ENCODE measurements around the gene MISP. TPM values are rescaled to one million over a fixed set of nuclear protein-coding genes. Genes with fewer than 3 reads are reported as not detected.

Gene MISP
- total and polyA plus RNA-seq, 9 of the 15 experiments (the other 6 are each of a cell fraction or from before 2014, with no cell fraction given), result 0.04 to 0.29 (median 0.05) TPM; not detected in 5

DNA sequence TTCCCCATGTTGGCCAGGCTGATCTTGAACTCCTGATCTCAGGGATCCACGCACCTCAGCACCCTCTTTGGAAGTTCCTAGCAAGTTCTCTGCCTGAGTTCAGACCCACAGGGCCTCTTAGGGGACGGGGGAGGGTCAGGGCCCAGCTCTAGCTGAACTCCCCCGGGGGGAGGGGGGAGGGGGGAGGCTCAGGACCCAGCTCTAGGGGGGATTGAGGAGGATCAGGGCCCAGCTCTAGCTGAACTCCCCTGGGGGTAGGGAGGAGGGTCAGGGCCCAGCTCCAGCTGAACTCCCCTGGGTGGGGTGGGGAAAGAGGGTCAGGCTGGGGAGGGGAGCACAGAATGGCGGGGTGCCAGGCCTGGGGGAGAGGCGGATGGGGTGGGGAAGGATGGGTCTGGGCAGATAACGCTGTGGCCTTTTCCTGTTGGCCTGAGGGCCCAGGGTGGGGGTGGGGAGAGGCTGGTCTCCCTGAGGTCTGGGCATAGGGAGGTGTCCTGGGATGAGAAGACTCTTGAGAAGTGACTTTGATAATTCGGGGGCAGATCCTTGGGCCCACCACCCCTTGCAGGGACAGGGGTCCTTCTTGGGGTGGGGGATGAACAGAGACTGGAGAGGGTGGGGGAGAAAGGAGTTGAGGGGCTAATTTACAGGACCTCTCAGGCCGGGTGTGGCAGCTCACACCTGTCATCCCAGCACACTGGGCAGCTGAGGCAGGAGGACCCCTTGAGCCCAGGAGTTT lies 40.8 kb downstream of the MISP start (continued):
- TF ChIP-seq, protein P1, sequence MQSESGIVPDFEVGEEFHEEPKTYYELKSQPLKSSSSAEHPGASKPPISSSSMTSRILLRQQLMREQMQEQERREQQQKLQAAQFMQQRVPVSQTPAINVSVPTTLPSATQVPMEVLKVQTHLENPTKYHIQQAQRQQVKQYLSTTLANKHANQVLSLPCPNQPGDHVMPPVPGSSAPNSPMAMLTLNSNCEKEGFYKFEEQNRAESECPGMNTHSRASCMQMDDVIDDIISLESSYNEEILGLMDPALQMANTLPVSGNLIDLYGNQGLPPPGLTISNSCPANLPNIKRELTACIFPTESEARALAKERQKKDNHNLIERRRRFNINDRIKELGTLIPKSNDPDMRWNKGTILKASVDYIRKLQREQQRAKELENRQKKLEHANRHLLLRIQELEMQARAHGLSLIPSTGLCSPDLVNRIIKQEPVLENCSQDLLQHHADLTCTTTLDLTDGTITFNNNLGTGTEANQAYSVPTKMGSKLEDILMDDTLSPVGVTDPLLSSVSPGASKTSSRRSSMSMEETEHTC (IDR thresholded peaks at IDR 0.05), result no peak
- TF ChIP-seq ETV6 (IDR thresholded peaks at IDR 0.05; ENCODE audit: borderline replicate concordance in 1 of 2, low read depth in 2 of 2, low read length in 1 of 2), result no peak
- no peak for TF ChIP-seq ETV6 (CRISPR knock-in tag; IDR thresholded peaks at IDR 0.05; ENCODE audit: borderline replicate concordance)
- TF ChIP-seq SRF (CRISPR knock-in tag; IDR thresholded peaks at IDR 0.05), result no peak
- no peak for TF ChIP-seq IRF2 (CRISPR knock-in tag; IDR thresholded peaks at IDR 0.05)
- no peak for TF ChIP-seq KAT7 (CRISPR knock-in tag; IDR thresholded peaks at IDR 0.05; ENCODE audit: borderline replicate concordance)
- TF ChIP-seq GATA2 (CRISPR knock-in tag; IDR thresholded peaks at IDR 0.05), result peak; percentile 23; the same call in 1 of the 2 replicates
- peak; percentile 16; the same call in 1 of the 2 replicates for TF ChIP-seq CBX1 (IDR thresholded peaks at IDR 0.05; ENCODE audit: low read depth)
- TF ChIP-seq, protein P2, sequence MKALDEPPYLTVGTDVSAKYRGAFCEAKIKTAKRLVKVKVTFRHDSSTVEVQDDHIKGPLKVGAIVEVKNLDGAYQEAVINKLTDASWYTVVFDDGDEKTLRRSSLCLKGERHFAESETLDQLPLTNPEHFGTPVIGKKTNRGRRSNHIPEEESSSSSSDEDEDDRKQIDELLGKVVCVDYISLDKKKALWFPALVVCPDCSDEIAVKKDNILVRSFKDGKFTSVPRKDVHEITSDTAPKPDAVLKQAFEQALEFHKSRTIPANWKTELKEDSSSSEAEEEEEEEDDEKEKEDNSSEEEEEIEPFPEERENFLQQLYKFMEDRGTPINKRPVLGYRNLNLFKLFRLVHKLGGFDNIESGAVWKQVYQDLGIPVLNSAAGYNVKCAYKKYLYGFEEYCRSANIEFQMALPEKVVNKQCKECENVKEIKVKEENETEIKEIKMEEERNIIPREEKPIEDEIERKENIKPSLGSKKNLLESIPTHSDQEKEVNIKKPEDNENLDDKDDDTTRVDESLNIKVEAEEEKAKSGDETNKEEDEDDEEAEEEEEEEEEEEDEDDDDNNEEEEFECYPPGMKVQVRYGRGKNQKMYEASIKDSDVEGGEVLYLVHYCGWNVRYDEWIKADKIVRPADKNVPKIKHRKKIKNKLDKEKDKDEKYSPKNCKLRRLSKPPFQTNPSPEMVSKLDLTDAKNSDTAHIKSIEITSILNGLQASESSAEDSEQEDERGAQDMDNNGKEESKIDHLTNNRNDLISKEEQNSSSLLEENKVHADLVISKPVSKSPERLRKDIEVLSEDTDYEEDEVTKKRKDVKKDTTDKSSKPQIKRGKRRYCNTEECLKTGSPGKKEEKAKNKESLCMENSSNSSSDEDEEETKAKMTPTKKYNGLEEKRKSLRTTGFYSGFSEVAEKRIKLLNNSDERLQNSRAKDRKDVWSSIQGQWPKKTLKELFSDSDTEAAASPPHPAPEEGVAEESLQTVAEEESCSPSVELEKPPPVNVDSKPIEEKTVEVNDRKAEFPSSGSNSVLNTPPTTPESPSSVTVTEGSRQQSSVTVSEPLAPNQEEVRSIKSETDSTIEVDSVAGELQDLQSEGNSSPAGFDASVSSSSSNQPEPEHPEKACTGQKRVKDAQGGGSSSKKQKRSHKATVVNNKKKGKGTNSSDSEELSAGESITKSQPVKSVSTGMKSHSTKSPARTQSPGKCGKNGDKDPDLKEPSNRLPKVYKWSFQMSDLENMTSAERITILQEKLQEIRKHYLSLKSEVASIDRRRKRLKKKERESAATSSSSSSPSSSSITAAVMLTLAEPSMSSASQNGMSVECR (CRISPR knock-in tag; IDR thresholded peaks at IDR 0.05), result no peak
- TF ChIP-seq KDM4B (IDR thresholded peaks at IDR 0.05; ENCODE audit: borderline replicate concordance in 2 of 2, low read depth in 1 of 2), result no peak
- TF ChIP-seq, protein P3, sequence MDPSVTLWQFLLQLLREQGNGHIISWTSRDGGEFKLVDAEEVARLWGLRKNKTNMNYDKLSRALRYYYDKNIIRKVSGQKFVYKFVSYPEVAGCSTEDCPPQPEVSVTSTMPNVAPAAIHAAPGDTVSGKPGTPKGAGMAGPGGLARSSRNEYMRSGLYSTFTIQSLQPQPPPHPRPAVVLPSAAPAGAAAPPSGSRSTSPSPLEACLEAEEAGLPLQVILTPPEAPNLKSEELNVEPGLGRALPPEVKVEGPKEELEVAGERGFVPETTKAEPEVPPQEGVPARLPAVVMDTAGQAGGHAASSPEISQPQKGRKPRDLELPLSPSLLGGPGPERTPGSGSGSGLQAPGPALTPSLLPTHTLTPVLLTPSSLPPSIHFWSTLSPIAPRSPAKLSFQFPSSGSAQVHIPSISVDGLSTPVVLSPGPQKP (CRISPR knock-in tag; IDR thresholded peaks at IDR 0.05), result no peak
- TF ChIP-seq, protein P4, sequence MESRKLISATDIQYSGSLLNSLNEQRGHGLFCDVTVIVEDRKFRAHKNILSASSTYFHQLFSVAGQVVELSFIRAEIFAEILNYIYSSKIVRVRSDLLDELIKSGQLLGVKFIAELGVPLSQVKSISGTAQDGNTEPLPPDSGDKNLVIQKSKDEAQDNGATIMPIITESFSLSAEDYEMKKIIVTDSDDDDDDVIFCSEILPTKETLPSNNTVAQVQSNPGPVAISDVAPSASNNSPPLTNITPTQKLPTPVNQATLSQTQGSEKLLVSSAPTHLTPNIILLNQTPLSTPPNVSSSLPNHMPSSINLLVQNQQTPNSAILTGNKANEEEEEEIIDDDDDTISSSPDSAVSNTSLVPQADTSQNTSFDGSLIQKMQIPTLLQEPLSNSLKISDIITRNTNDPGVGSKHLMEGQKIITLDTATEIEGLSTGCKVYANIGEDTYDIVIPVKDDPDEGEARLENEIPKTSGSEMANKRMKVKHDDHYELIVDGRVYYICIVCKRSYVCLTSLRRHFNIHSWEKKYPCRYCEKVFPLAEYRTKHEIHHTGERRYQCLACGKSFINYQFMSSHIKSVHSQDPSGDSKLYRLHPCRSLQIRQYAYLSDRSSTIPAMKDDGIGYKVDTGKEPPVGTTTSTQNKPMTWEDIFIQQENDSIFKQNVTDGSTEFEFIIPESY (CRISPR knock-in tag; IDR thresholded peaks at IDR 0.05), result no peak
- peak; percentile 37 for TF ChIP-seq EGR1 (conservative IDR thresholded peaks at IDR 0.05)
- no peak for TF ChIP-seq SIN3B (IDR thresholded peaks at IDR 0.05; ENCODE audit: low read depth)
- no peak for TF ChIP-seq XRCC5 (IDR thresholded peaks at IDR 0.05; ENCODE audit: low read depth, low read length)
- TF ChIP-seq, protein P5, sequence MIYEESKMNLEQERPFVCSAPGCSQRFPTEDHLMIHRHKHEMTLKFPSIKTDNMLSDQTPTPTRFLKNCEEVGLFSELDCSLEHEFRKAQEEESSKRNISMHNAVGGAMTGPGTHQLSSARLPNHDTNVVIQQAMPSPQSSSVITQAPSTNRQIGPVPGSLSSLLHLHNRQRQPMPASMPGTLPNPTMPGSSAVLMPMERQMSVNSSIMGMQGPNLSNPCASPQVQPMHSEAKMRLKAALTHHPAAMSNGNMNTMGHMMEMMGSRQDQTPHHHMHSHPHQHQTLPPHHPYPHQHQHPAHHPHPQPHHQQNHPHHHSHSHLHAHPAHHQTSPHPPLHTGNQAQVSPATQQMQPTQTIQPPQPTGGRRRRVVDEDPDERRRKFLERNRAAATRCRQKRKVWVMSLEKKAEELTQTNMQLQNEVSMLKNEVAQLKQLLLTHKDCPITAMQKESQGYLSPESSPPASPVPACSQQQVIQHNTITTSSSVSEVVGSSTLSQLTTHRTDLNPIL (CRISPR knock-in tag; IDR thresholded peaks at IDR 0.05), result no peak
- no peak for TF ChIP-seq ZNF140 (CRISPR knock-in tag; IDR thresholded peaks at IDR 0.05)
